Fibroblast of the aortic adventitia (primary cell): ENCODE measurements around the gene GREB1. TPM values are rescaled to one million over a fixed set of nuclear protein-coding genes. Genes with fewer than 3 reads are reported as not detected.

Source experiments
- DNase-seq: peaks from one replicate; pipeline ENCODE4 v3.0.0-alpha.2; 2010; ENCODE audit warnings: low read depth
- H3K4me3 ChIP-seq: 2 replicates; pipeline ENCODE4 v1.5.1; 2011; ENCODE audit warnings: low read depth, mild to moderate bottlenecking, control low read depth, low read length, moderate library complexity
- total RNA-seq: library from RNA; depleted of rRNA; stranded (reverse); fragments of >200 nt; gene quantifications from 2 replicates; pipeline ENCODE4 v1.2.3, GENCODE V29; 2012; ENCODE audit warnings: low replicate concordance
- TF ChIP-seq, protein P1 (sequence below): IDR thresholded peaks from 2 replicates; pipeline ENCODE4 v1.5.1; 2011; ENCODE audit warnings: mild to moderate bottlenecking, low read length, control low read depth, inconsistent platforms; ENCODE audit not compliant: insufficient read depth

GREB1 gene
- total RNA-seq, 1 donor: under 0.01 TPM

DNA sequence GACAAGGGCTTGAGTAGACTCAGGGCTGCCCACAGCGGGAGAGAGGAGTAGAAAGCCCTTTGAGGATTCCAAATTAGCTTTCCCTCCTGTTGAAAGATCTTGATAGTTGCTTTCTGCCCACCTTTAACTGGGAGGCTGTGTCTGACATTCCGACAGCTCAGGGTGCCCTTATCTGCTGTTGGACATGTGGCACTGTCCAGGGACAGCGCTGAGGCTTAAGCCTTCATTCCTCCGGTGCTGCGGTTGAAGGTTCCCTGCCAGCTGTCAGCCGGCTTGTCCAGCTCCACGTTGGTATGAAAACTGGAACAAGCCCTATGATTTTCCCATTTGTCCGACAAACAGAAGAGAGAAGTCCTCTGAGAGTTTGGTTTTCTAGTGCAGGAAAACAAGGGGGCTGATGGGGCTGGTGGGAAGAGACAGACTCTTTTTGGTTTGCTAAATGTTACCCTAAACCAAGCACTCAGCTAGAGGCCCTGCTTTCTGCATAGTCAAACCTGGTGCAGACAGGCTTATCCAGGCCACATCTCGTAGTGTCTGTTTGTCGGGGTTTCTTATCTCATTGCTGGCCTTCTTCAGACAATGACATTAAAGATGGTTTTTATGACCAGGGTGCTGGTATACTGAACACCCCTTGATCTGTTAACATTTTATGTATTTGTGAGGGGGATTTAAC lies 24.5 kb downstream of the GREB1 start:
- DNase-seq: no peak
- no peak overlapping the region for H3K4me3 ChIP-seq
- TF ChIP-seq, protein P1, sequence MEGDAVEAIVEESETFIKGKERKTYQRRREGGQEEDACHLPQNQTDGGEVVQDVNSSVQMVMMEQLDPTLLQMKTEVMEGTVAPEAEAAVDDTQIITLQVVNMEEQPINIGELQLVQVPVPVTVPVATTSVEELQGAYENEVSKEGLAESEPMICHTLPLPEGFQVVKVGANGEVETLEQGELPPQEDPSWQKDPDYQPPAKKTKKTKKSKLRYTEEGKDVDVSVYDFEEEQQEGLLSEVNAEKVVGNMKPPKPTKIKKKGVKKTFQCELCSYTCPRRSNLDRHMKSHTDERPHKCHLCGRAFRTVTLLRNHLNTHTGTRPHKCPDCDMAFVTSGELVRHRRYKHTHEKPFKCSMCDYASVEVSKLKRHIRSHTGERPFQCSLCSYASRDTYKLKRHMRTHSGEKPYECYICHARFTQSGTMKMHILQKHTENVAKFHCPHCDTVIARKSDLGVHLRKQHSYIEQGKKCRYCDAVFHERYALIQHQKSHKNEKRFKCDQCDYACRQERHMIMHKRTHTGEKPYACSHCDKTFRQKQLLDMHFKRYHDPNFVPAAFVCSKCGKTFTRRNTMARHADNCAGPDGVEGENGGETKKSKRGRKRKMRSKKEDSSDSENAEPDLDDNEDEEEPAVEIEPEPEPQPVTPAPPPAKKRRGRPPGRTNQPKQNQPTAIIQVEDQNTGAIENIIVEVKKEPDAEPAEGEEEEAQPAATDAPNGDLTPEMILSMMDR: no peak

DNA sequence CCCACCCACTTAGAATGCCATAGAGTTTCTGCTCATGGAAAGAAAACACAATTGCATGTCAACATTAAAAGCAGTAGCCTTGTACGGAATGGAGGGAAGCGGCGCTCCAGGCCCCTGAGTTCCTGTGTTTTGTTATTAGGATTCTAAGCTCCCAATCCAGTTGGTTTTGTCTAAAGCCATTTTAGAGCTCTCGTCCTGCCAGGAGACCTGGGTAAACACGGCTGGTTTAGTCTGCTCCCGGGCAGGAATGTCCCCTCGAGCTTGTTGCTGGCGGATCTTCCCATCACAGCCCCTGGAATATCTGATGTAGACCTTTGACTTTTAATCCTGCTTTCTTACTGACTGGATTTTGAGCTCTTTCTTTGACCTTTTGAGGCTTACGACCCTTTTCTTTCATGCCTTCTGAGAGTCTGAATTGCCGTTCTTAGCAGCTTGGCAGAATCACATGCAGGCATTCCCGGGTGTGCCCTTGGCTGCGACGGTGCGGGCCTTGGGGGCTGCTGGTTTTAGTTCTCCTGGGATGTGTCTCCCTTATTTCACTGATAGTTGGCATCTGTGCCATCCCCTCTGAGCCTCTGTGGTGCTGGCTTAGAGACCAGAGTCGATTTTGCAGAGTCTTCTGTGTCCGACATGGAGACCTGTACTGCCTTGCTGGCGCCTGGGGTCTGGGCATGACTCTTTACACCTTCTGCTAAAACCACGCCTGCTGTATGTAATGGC lies 25.4 kb downstream of the GREB1 start:
- TF ChIP-seq, protein P1: no peak
- no peak overlapping the region for H3K4me3 ChIP-seq
- DNase-seq: no peak

DNA sequence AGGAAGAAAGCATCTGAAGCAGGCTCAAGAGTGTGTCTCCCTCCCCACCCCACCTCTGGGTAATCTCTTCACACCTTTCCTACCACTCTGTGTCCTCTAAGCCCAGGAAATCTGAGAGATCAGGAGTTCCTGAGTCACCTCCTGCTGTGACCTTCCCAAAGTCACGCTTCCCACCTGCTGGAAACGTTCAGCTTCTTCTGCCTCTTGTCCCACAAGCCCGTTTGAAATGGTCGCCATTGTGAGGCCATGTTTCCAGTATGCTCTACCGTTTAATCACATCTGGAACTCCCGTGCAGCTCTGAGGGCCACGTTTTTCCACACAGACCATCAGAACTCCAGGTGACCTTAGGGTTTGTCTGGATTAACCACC lies 25.9 kb downstream of the GREB1 start:
- TF ChIP-seq, protein P1: no peak
- DNase-seq: no peak
- H3K4me3 ChIP-seq: no peak overlapping the region

DNA sequence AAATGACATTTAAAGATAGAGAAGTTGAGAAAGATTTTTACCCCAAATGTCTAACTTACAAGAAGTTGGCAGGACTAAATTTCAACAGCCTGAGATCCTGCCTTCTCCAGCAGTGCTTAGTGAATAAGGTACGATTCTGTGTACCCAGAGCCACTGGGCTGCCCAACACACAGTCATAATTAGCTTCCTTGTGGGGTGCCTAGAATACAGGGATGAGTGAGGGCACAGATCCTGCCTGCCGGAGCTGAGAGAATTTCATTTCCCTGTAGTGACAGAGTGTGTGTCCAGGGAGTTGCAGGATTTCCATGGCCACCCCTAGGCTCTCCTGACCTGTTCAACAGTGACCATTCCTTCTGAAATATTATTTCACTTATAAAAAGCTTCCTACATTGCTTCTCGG lies 27.0 kb downstream of the GREB1 start:
- DNase-seq: no peak
- TF ChIP-seq, protein P1: no peak
- H3K4me3 ChIP-seq: no peak overlapping the region

DNA sequence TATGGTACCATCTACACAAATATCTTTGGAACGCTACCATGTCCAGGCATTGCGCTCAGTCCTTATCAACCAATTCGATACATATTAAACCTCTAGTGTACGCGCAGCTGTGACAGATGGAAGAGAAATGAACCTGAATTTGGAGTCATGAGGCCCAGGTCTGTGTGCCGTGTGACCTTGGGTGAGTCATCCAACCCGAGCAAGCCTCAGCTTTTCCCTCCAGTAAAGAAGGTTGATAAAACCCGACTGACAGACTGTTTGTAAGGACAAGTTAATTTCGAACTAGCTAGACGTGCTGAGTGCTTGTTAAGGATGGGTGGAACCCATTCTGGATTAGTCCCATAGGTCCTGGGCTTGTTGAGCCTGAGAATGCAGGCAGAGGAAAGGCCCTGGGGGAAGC lies 28.2 kb downstream of the GREB1 start:
- no peak overlapping the region for H3K4me3 ChIP-seq
- DNase-seq: no peak
- TF ChIP-seq, protein P1: no peak

DNA sequence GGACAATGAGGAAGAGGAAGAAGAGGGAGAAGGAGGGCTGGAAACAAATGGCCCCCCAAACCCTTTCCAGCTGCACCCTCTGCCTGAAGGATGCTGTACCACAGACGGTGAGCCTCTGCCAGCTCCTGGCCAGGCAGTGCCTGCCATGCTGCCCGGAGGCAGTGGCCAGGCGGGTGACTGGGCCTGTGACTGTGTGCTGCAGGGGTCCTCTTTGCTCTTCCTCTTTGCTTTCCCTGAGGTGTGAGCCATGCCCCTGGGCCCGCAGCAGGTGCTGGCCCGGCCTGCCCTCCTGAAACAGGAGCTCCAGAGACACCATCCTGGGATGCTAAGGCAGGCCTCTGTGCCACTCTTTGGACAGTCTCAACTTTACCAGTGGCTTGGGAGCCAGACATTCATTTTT lies 28.6 kb downstream of the GREB1 start:
- TF ChIP-seq, protein P1: no peak

More for the DNA sequence above, 28.6 kb downstream of the GREB1 start:
- DNase-seq: no peak
- no peak overlapping the region for H3K4me3 ChIP-seq
